SK-N-SH (cell line): ENCODE data around the gene SURF1. TPM values are rescaled to one million over a fixed set of nuclear protein-coding genes. Genes with fewer than 3 reads are reported as not detected.

Source experiments
- CTCF ChIA-PET: fragments of 300-600, 350-600 bp; formaldehyde crosslinking; extraction: SDS; loops from one replicate; lab custom pipeline; 2021; lab: Yijun Ruan, JAX
- POLR2A ChIA-PET: fragments of 350-600 bp; sonication (Branson Sonifier 250); formaldehyde crosslinking; extraction: SDS; loops from one replicate; lab custom pipeline; 2020; ENCODE audit warnings: antibody characterized with exemption, inconsistent platforms; lab: Yijun Ruan, JAX
- DNase-seq: peaks from one replicate; pipeline ENCODE4 v3.0.0; 2012
- H2AFZ ChIP-seq: fragments of 200-600 bp; sonication (generic); 2 replicates; pipeline ENCODE4 v1.8.1; 2016; ENCODE audit warnings: antibody characterized with exemption, mild to moderate bottlenecking, low read depth
- H3F3A ChIP-seq: fragments of 200-600 bp; sonication (generic); replicated peaks from 2 replicates; pipeline ENCODE3; 2016; ENCODE audit warnings: antibody characterized with exemption, mild to moderate bottlenecking; ENCODE audit not compliant: insufficient read depth
- H3K27ac ChIP-seq, 2 experiments: fragments of 200-500 bp in 1 of 2; fragments of 200-600 bp in 1 of 2; sonication (Bioruptor generic) in 1 of 2; sonication (generic), shearing (Covaris generic) in 1 of 2; 2 replicates each; pipeline versions ENCODE4 v1.5.1 to v1.6.1; 2014 to 2016; ENCODE audit warnings: low read depth in 2 of 2, inconsistent platforms in 1 of 2, low read length in 1 of 2, mild to moderate bottlenecking in 1 of 2, mixed read lengths in 1 of 2
- H3K27me3 ChIP-seq: fragments of 200-600 bp; sonication (generic), shearing (Covaris generic); 2 replicates; pipeline ENCODE4 v1.6.1; 2016; ENCODE audit warnings: mixed run types; ENCODE audit not compliant: insufficient read depth
- H3K36me3 ChIP-seq, 2 experiments: fragments of 200-500 bp in 1 of 2; fragments of 200-600 bp in 1 of 2; sonication (Bioruptor generic) in 1 of 2; sonication (generic) in 1 of 2; replicated peaks in 1 of 2; 2 replicates each; pipeline versions ENCODE3 to v1.5.1; 2014 to 2016; ENCODE audit warnings: low read length in 1 of 2, mild to moderate bottlenecking in 1 of 2; ENCODE audit not compliant: insufficient read depth in 2 of 2, control insufficient read depth in 1 of 2
- H3K4me1 ChIP-seq, 2 experiments: fragments of 200-500 bp in 1 of 2; fragments of 200-600 bp in 1 of 2; sonication (Bioruptor generic) in 1 of 2; sonication (generic), shearing (Covaris generic) in 1 of 2; 2 replicates each; pipeline versions ENCODE4 v1.5.1 to v1.6.1; 2014 to 2016; ENCODE audit warnings: low read depth in 1 of 2, low read length in 1 of 2, mixed run types in 1 of 2; ENCODE audit not compliant: insufficient read depth in 2 of 2, control insufficient read depth in 1 of 2
- H3K4me2 ChIP-seq: fragments of 200-600 bp; sonication (generic), shearing (Covaris generic); 2 replicates; pipeline ENCODE4 v1.6.1; 2017; ENCODE audit warnings: mixed run types
- H3K4me3 ChIP-seq, 2 experiments: fragments of 200-500 bp in 1 of 2; fragments of 200-600 bp in 1 of 2; sonication (Bioruptor generic) in 1 of 2; sonication (generic), shearing (Covaris generic) in 1 of 2; 2 replicates each; pipeline versions ENCODE4 v1.5.1 to v1.8.1; 2014 to 2016; ENCODE audit warnings: low read depth in 2 of 2, inconsistent platforms in 1 of 2, low read length in 1 of 2, mild to moderate bottlenecking in 1 of 2, mixed read lengths in 1 of 2, moderate library complexity in 1 of 2
- H3K79me2 ChIP-seq: fragments of 200-600 bp; sonication (generic); 2 replicates; pipeline ENCODE4 v1.8.1; 2017; ENCODE audit warnings: mild to moderate bottlenecking; ENCODE audit not compliant: insufficient read depth
- H3K9ac ChIP-seq: fragments of 200-600 bp; sonication (generic); 2 replicates; pipeline ENCODE4 v1.6.1; 2017; ENCODE audit warnings: mixed run types
- H3K9me2 ChIP-seq: fragments of 200-600 bp; sonication (generic); 2 replicates; pipeline ENCODE4 v1.6.1; 2017; ENCODE audit warnings: mixed run types
- H3K9me3 ChIP-seq: fragments of 200-600 bp; sonication (generic); 2 replicates; pipeline ENCODE4 v1.6.1; 2017; ENCODE audit warnings: mixed run types, mild to moderate bottlenecking, moderate library complexity
- H4K20me1 ChIP-seq: fragments of 200-600 bp; sonication (generic); 2 replicates; pipeline ENCODE4 v1.6.1; 2017; ENCODE audit warnings: mild to moderate bottlenecking, mixed run types; ENCODE audit not compliant: insufficient read depth
- CHD2 ChIP-seq: fragments of 150-350 bp; IDR thresholded peaks from 2 replicates; pipeline ENCODE4 v1.6.1; 2018; ENCODE audit warnings: low read length; ENCODE audit not compliant: partially characterized antibody
- CTCF ChIP-seq: fragments of 200-600 bp; sonication (generic); IDR thresholded peaks from 2 replicates; pipeline ENCODE4 v1.6.1; 2017; ENCODE audit warnings: antibody characterized with exemption, mild to moderate bottlenecking, moderate library complexity
- ELF1 ChIP-seq: IDR thresholded peaks from 2 replicates; pipeline ENCODE4 v1.4.0; 2012
- FOXJ3 ChIP-seq: sonication (generic); formaldehyde crosslinking; IDR thresholded peaks from 2 replicates; pipeline ENCODE4 v1.5.1; 2020; ENCODE audit warnings: mild to moderate bottlenecking, missing genetic modification reagents
- GABPA ChIP-seq: IDR thresholded peaks from 2 replicates; pipeline ENCODE4 v1.4.0; 2012; ENCODE audit warnings: low read depth, mild to moderate bottlenecking
- GATA2 ChIP-seq: sonication (generic); formaldehyde crosslinking; IDR thresholded peaks from 2 replicates; pipeline ENCODE4 v1.5.0; 2020; ENCODE audit warnings: mild to moderate bottlenecking, missing genetic modification reagents
- MEF2A ChIP-seq: IDR thresholded peaks from 2 replicates; pipeline ENCODE4 v1.4.0; 2012; ENCODE audit warnings: low read depth, borderline replicate concordance
- POLR2AphosphoS5 ChIP-seq: IDR thresholded peaks from 2 replicates; pipeline ENCODE4 v1.6.1; 2012; ENCODE audit warnings: low read depth, low read length
- RAD21 ChIP-seq: IDR thresholded peaks from 2 replicates; pipeline ENCODE4 v1.6.1; 2012; ENCODE audit warnings: mild to moderate bottlenecking, low read length
- REST ChIP-seq: IDR thresholded peaks from 2 replicates; pipeline ENCODE4 v1.6.1; 2012; ENCODE audit warnings: mild to moderate bottlenecking, low read depth, low read length, moderate library complexity
- RXRA ChIP-seq: IDR thresholded peaks from 2 replicates; pipeline ENCODE4 v1.4.0; 2012; ENCODE audit warnings: low read depth, mild to moderate bottlenecking, borderline replicate concordance
- SMC3 ChIP-seq: IDR thresholded peaks from 2 replicates; pipeline ENCODE4 v1.6.1; 2012; ENCODE audit warnings: low read depth, low read length, improper control_type of control experiment
- TAF1 ChIP-seq: IDR thresholded peaks from 2 replicates; pipeline ENCODE4 v1.6.1; 2012; ENCODE audit warnings: low read depth, mild to moderate bottlenecking, low read length, moderate library complexity, borderline replicate concordance
- TEAD4 ChIP-seq: IDR thresholded peaks from 2 replicates; pipeline ENCODE4 v1.4.0; 2012; ENCODE audit warnings: mild to moderate bottlenecking, borderline replicate concordance; ENCODE audit not compliant: insufficient read depth
- YY1 ChIP-seq: IDR thresholded peaks from 2 replicates; pipeline ENCODE4 v1.4.0; 2012; ENCODE audit warnings: low read depth, mild to moderate bottlenecking
- WGBS: methylation state at CpG from one replicate; pipeline ENCODE4 v1.1.6; 2017; ENCODE audit warnings: low lambda C conversion rate; 5-methylcytosine and 5-hydroxymethylcytosine counted together
- polyA plus RNA-seq, 3 experiments: library from polyadenylated mRNA; depleted of rRNA; stranded (reverse); fragments of >200 nt; gene quantifications; 2 replicates each; pipeline ENCODE4 v1.2.3, GENCODE V29; 2012
- TF ChIP-seq, protein P1 (sequence below): fragments of 150-350 bp; IDR thresholded peaks from 2 replicates; pipeline ENCODE4 v1.6.1; 2016; ENCODE audit warnings: mild to moderate bottlenecking, low read depth, low read length

The SURF1 gene
- polyA plus RNA-seq, 1 of the 3 experiments (the other 2 are of a cell fraction), result 103 TPM

DNA sequence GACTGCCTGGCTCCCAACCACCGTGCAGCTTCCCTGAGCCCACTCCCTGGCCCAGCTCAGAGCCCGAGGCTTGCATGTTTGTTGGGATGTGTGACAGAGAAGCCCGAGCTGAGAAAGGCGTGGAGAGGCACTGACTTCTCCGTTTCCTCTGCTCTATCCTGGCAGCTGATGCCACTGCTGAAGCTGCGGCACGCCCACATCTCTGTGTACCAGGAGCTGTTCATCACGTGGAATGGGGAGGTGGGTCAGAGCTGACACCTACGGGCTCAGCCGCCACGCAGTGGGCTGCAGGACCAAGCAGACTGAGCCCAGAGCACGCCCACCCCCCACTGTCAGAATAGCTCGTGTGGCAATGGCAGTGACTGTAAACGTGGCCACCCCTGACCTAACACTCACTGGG lies 29.2 kb upstream of the SURF1 start:
- ChIA-PET POLR2A (interaction anchor here (0.9 kb wide), 1 partner anchor 9 kb away, joined by 3 read pairs; the partner anchor contains the start of gene STKLD1), CTCF (interaction anchor here (1.3 kb wide), 1 partner anchor 101 kb away, joined by 4 read pairs; no protein-coding TSS in a partner anchor)
- no peak for DNase-seq
- no peak overlapping the region for H3K4me2 ChIP-seq
- no peaks in the 10 kb centered on the region for H3K79me2 ChIP-seq
- no peaks in the 10 kb centered on the region for H3K9me2 ChIP-seq
- no peaks in the 10 kb centered on the region for H3K4me1 ChIP-seq
- H4K20me1 ChIP-seq, result no peaks in the 10 kb centered on the region
- no peaks in the 10 kb centered on the region for H3K9me3 ChIP-seq
- no peak overlapping the region for H2AFZ ChIP-seq
- no peak overlapping the region for H3K9ac ChIP-seq
- H3K27ac ChIP-seq, result no peak overlapping the region
- TF ChIP-seq MEF2A (no peak), RXRA (no peak), GATA2 (CRISPR knock-in tag) (no peak), TEAD4 (no peak), GABPA (no peak), FOXJ3 (CRISPR knock-in tag) (no peak), REST (no peak), SMC3 (no peak), CHD2 (no peak), ELF1 (no peak), RAD21 (no peak), TAF1 (no peak), CTCF (no peak), POLR2AphosphoS5 (no peak), YY1 (no peak)
- TF ChIP-seq, protein P1, sequence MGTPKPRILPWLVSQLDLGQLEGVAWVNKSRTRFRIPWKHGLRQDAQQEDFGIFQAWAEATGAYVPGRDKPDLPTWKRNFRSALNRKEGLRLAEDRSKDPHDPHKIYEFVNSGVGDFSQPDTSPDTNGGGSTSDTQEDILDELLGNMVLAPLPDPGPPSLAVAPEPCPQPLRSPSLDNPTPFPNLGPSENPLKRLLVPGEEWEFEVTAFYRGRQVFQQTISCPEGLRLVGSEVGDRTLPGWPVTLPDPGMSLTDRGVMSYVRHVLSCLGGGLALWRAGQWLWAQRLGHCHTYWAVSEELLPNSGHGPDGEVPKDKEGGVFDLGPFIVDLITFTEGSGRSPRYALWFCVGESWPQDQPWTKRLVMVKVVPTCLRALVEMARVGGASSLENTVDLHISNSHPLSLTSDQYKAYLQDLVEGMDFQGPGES, result no peak
- WGBS, result 83% methylated on average over 12 of the region's 14 CpGs
- H3K27me3 ChIP-seq, result no peaks in the 10 kb centered on the region
- H3K4me3 ChIP-seq, result no peak overlapping the region
- no peaks in the 10 kb centered on the region for H3K36me3 ChIP-seq
- no peaks in the 10 kb centered on the region for H3F3A ChIP-seq
